Measurements from ENCODE around the gene RNF215. TPM values are rescaled to one million over a fixed set of nuclear protein-coding genes. Genes with fewer than 3 reads are reported as not detected.
A peak's percentile ranks its signal among the peaks of the same experiment; 100 is the strongest.

RNF215 gene
- total RNA-seq, 1 donor from 2014 or later: 11.9 TPM

DNA sequence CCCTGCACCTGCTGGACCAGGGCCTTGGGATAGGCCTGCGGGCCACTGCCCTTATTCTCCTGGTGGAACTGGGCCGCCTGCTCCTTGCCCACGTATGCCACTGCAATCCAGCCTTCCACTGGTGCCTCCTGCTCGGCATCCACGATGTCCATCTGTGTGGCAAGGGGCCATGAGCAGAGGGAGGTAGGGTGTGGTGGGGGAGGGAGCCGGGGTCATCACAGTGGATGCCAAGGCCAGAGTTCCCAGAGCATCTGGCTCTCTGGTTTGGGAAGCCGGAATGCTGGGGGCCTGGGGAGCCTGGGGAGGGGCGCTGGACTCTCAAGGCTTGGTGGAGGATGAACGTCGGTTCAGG is 627 bp downstream of the RNF215 start:
- TF ChIP-seq, protein P1, sequence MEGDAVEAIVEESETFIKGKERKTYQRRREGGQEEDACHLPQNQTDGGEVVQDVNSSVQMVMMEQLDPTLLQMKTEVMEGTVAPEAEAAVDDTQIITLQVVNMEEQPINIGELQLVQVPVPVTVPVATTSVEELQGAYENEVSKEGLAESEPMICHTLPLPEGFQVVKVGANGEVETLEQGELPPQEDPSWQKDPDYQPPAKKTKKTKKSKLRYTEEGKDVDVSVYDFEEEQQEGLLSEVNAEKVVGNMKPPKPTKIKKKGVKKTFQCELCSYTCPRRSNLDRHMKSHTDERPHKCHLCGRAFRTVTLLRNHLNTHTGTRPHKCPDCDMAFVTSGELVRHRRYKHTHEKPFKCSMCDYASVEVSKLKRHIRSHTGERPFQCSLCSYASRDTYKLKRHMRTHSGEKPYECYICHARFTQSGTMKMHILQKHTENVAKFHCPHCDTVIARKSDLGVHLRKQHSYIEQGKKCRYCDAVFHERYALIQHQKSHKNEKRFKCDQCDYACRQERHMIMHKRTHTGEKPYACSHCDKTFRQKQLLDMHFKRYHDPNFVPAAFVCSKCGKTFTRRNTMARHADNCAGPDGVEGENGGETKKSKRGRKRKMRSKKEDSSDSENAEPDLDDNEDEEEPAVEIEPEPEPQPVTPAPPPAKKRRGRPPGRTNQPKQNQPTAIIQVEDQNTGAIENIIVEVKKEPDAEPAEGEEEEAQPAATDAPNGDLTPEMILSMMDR (IDR thresholded peaks at IDR 0.05): no peak
- TF ChIP-seq EZH2 (IDR thresholded peaks at IDR 0.05) (no peak), EZH2phosphoT487 (IDR thresholded peaks at IDR 0.05) (no peak)
- Histone ChIP-seq H3K4me2 (peak overlapping the region; percentile 79), H3K79me2 (ENCODE audit: low read depth) (no peaks in the 10 kb centered on the region), H3K27me3 (no peaks in the 10 kb centered on the region), H4K20me1 (ENCODE audit: low read depth) (no peaks in the 10 kb centered on the region), H3K27ac (no peak overlapping the region), H3K9ac (peak overlapping the region; percentile 12), H3K4me1 (peaks cover 9% of the 10 kb centered on the region), H3K9me3 (ENCODE audit: low read depth) (no peaks in the 10 kb centered on the region), H2AFZ (replicated peaks) (no peak overlapping the region), H3F3A (ENCODE audit: low read depth) (peaks cover 2% of the 10 kb centered on the region), H3K4me3 (peak overlapping the region; percentile 59), H3K36me3 (no peaks in the 10 kb centered on the region)
- Mint-ChIP-seq H3K9me3 (peaks cover 6% of the 10 kb centered on the region), H3K4me3 (peak overlapping the region; percentile 90), H3K36me3 (peaks cover 2% of the 10 kb centered on the region), H3K4me1 (peaks cover 19% of the 10 kb centered on the region), H3K27me3 (ENCODE audit: insufficient read depth, low read depth) (peaks cover 7% of the 10 kb centered on the region), H3K27ac (peak overlapping the region; percentile 50)
- no peak for DNase-seq (ENCODE audit: low spot score)

DNA sequence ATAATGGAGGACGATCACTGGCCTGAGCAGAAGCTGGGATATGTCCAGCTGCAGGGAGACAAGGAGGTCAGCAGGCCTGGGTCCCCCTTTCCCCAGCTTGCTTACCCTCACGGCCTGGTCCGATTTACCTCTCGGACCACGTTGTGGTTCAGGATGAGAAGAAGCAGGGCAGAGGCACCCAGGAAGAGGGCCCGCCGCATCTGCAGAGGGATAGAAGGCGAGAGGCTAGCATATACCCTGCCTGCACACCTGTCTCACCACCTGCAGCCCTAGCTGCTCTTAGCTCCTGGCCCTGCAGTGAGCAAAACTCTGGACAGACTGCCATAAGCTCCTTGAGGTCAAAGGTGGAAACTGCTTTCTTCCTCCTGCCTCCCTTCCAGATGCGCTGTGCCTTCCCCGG is 1.3 kb downstream of the RNF215 start:
- Histone ChIP-seq H3K9me3 (ENCODE audit: low read depth) (no peaks in the 10 kb centered on the region), H3K4me3 (peak overlapping the region; percentile 59), H3K36me3 (no peaks in the 10 kb centered on the region), H3F3A (ENCODE audit: low read depth) (no peaks in the 10 kb centered on the region), H4K20me1 (ENCODE audit: low read depth) (no peaks in the 10 kb centered on the region), H3K27me3 (no peaks in the 10 kb centered on the region), H3K27ac (no peak overlapping the region), H2AFZ (replicated peaks) (no peak overlapping the region), H3K9ac (no peak overlapping the region), H3K4me1 (peaks cover 6% of the 10 kb centered on the region), H3K4me2 (peak overlapping the region; percentile 79), H3K79me2 (ENCODE audit: low read depth) (no peaks in the 10 kb centered on the region)
- peak; percentile 14 for DNase-seq (ENCODE audit: low spot score)
- Mint-ChIP-seq H3K4me1 (peaks cover 12% of the 10 kb centered on the region), H3K9me3 (peaks cover 4% of the 10 kb centered on the region), H3K27me3 (ENCODE audit: insufficient read depth, low read depth) (peaks cover 4% of the 10 kb centered on the region), H3K27ac (no peak overlapping the region), H3K4me3 (peak overlapping the region; percentile 90), H3K36me3 (peaks cover 2% of the 10 kb centered on the region)
- TF ChIP-seq, protein P1 (IDR thresholded peaks at IDR 0.05): no peak
- TF ChIP-seq EZH2 (IDR thresholded peaks at IDR 0.05) (no peak), EZH2phosphoT487 (IDR thresholded peaks at IDR 0.05) (no peak)

GRCh38 chr22:30383061-30383460 is 4.2 kb downstream of the RNF215 start:
- no peak overlapping the region for H2AFZ ChIP-seq (replicated peaks)
- TF ChIP-seq, protein P1 (IDR thresholded peaks at IDR 0.05): no peak
- TF ChIP-seq EZH2phosphoT487 (IDR thresholded peaks at IDR 0.05) (no peak), EZH2 (IDR thresholded peaks at IDR 0.05) (no peak)
- no peaks in the 10 kb centered on the region for H3K27me3 ChIP-seq
- no peak overlapping the region for H3K9ac ChIP-seq
- H3K4me3 ChIP-seq: no peak overlapping the region
- no peak overlapping the region for H3K4me2 ChIP-seq
- peaks cover 10% of the 10 kb centered on the region for H3K36me3 Mint-ChIP-seq
- DNase-seq (ENCODE audit: low spot score): no peak
- H4K20me1 ChIP-seq (ENCODE audit: low read depth): no peaks in the 10 kb centered on the region
- H3K9me3 Mint-ChIP-seq: no peaks in the 10 kb centered on the region
- H3K4me1 Mint-ChIP-seq: peaks cover 12% of the 10 kb centered on the region
- no peak overlapping the region for H3K27ac Mint-ChIP-seq
- H3K79me2 ChIP-seq (ENCODE audit: low read depth): no peaks in the 10 kb centered on the region
- H3K27me3 Mint-ChIP-seq (ENCODE audit: insufficient read depth, low read depth): peaks cover 5% of the 10 kb centered on the region
- H3K4me3 Mint-ChIP-seq: no peak overlapping the region
- H3F3A ChIP-seq (ENCODE audit: low read depth): no peaks in the 10 kb centered on the region
- H3K36me3 ChIP-seq: no peaks in the 10 kb centered on the region
- H3K9me3 ChIP-seq (ENCODE audit: low read depth): no peaks in the 10 kb centered on the region
- H3K27ac ChIP-seq: no peak overlapping the region
- H3K4me1 ChIP-seq: peaks cover 6% of the 10 kb centered on the region

Data from neural progenitor cell (in vitro differentiated cells).